ENCODE measurements around the gene SPATA31A1.
"Not testable (repeated sequence)": the region's sequence is repeated elsewhere in the genome, so short reads cannot be mapped to it uniquely, and the experiment has no call there.

Gene SPATA31A1

GRCh38 chr9:39355369-39355768 is at the start of gene SPATA31A1:
SPATA31A1 (plus strand) TSS chr9:39355669; CDS start chr9:39355731, 62 bp downstream.
- not testable (repeated sequence) for FAIRE-seq; DNase-seq (ENCODE audit: low spot score)

GRCh38 chr9:39407261-39408204 is 52.1 kb downstream of the SPATA31A1 start:
- DNase-seq (ENCODE audit: low spot score); FAIRE-seq: not testable (repeated sequence)

GRCh38 chr9:39411254-39411940 is 55.9 kb downstream of the SPATA31A1 start:
- not testable (repeated sequence) for FAIRE-seq

More at GRCh38 chr9:39411254-39411940, 55.9 kb downstream of the SPATA31A1 start:
- DNase-seq (ENCODE audit: low spot score), result not testable (repeated sequence)

Data from urothelium cell line (cell line).